K562 (cell line): ENCODE results near the gene RESP18. TPM values are rescaled to one million over a fixed set of nuclear protein-coding genes. Genes with fewer than 3 reads are reported as not detected.

Experiments used
- ATAC-seq: fragments of 200-7000 bp; cut with Tn5 transposase; 3 replicates; pipeline ENCODE4 v1.9.1; 2020; ENCODE audit warnings: moderate library complexity
- BruUV-seq: library from RNA; stranded (reverse); fragments of 400-500 nt; replicated peaks from 2 replicates; lab custom pipeline; 2021; lab: Mats Ljungman, UMichigan
- CTCF ChIA-PET: fragments of 300-600 bp; formaldehyde crosslinking; extraction: SDS; loops from one replicate; lab custom pipeline; 2021; ENCODE audit warnings: low intra/inter-chr PET ratio; lab: Yijun Ruan, JAX
- POLR2A ChIA-PET: fragments of 300-600, 350-650 bp; sonication (Branson Sonifier 250); formaldehyde crosslinking; extraction: SDS; loops from one replicate; lab custom pipeline; 2021; ENCODE audit warnings: antibody characterized with exemption, inconsistent platforms; lab: Yijun Ruan, JAX
- DNase-seq, 4 experiments: peaks; one replicate each; pipeline versions ENCODE4 v3.0.0 to v3.0.0-alpha.2; 2011 to 2018; ENCODE audit warnings: low spot score in 3 of 4, mixed read lengths in 3 of 4; ENCODE audit errors: extremely low read depth in 1 of 4
- FAIRE-seq: peaks from 2 replicates; lab custom pipeline; 2011; peaks lifted over from hg19 to GRCh38; lab: Jason Lieb, UNC
- H2AFZ ChIP-seq: 2 replicates; pipeline ENCODE4 v1.6.0; 2011; ENCODE audit warnings: low read depth, low read length, control low read depth, inconsistent platforms
- H3K27ac ChIP-seq: fragments of 200-600 bp; 3 replicates; pipeline ENCODE4 v1.8.0; 2011; ENCODE audit warnings: low read depth, mild to moderate bottlenecking, control low read depth, inconsistent platforms, low read length, moderate library complexity, mixed read lengths; ENCODE audit errors: extremely low read depth
- H3K27me3 ChIP-seq, 2 experiments: fragments of 300-600 bp in 1 of 2; 2 replicates in 1 of 2; 3 replicates in 1 of 2; pipeline versions ENCODE4 v1.6.0 to v1.8.0; 2011; ENCODE audit warnings: inconsistent platforms in 2 of 2, low read length in 2 of 2, mild to moderate bottlenecking in 1 of 2, mixed read lengths in 1 of 2, moderate library complexity in 1 of 2; ENCODE audit not compliant: control insufficient read depth in 2 of 2, insufficient read depth in 2 of 2
- H3K36me3 ChIP-seq: fragments of 300-600 bp; 3 replicates; pipeline ENCODE4 v1.8.0; 2011; ENCODE audit warnings: mild to moderate bottlenecking, low read length, inconsistent platforms; ENCODE audit not compliant: control insufficient read depth, insufficient read depth
- H3K4me1 ChIP-seq, 2 experiments: fragments of 200-600 bp in 1 of 2; replicated peaks in 1 of 2; 2 replicates in 1 of 2; 3 replicates in 1 of 2; pipeline versions ENCODE4 v1.5.1 to v1.8.0; 2011; ENCODE audit warnings: inconsistent platforms in 2 of 2, low read length in 2 of 2, mild to moderate bottlenecking in 1 of 2, mixed read lengths in 1 of 2, moderate library complexity in 1 of 2; ENCODE audit not compliant: control insufficient read depth in 2 of 2, insufficient read depth in 2 of 2
- H3K4me2 ChIP-seq: 2 replicates; pipeline ENCODE4 v1.6.1; 2011; ENCODE audit warnings: low read length, control low read depth, inconsistent platforms, mixed read lengths; ENCODE audit not compliant: insufficient read depth
- H3K4me3 ChIP-seq: fragments of 200-600 bp; sonication (generic), shearing (Covaris generic); 2 replicates; pipeline ENCODE4 v1.5.1; 2016; ENCODE audit warnings: control low read depth, inconsistent platforms
- H3K79me2 ChIP-seq: fragments of 200-600 bp; 3 replicates; pipeline ENCODE4 v1.8.0; 2011; ENCODE audit warnings: low read length, inconsistent platforms; ENCODE audit not compliant: control insufficient read depth, insufficient read depth
- H3K9ac ChIP-seq, 2 experiments: 2 replicates each; pipeline versions ENCODE4 v1.6.0 to v1.6.1; 2011; ENCODE audit warnings: low read depth in 2 of 2, low read length in 2 of 2, control low read depth in 1 of 2, inconsistent platforms in 1 of 2, mild to moderate bottlenecking in 1 of 2, mixed read lengths in 1 of 2; ENCODE audit not compliant: insufficient read depth in 1 of 2
- H3K9me1 ChIP-seq: one replicate; pipeline ENCODE4 v1.6.0; 2011; ENCODE audit warnings: inconsistent platforms, mild to moderate bottlenecking, low read length, moderate library complexity; ENCODE audit not compliant: control insufficient read depth, insufficient read depth
- H3K9me3 ChIP-seq: replicated peaks from 2 replicates; pipeline ENCODE4 v1.5.1; 2011; ENCODE audit warnings: low read depth, low read length, inconsistent platforms; ENCODE audit not compliant: control insufficient read depth, insufficient read depth
- H4K20me1 ChIP-seq: replicated peaks from 2 replicates; pipeline ENCODE4 v1.6.1; 2011; ENCODE audit warnings: low read length, inconsistent platforms, mixed read lengths; ENCODE audit not compliant: control insufficient read depth, insufficient read depth
- CTCF ChIP-seq, 3 experiments: IDR thresholded peaks in 2 of 3; conservative IDR thresholded peaks in 1 of 3; 2 replicates each; pipeline ENCODE4 v1.5.1; 2011 to 2012; ENCODE audit warnings: low read length in 3 of 3, mild to moderate bottlenecking in 3 of 3, control low read depth in 2 of 3, improper control_type of control experiment in 1 of 3, inconsistent platforms in 1 of 3, low read depth in 1 of 3, mixed read lengths in 1 of 3, moderate library complexity in 1 of 3; ENCODE audit not compliant: insufficient read depth in 2 of 3
- ETV5 ChIP-seq: sonication (generic); formaldehyde crosslinking; IDR thresholded peaks from 2 replicates; pipeline ENCODE4 v1.4.0; 2020; ENCODE audit warnings: low read depth, mild to moderate bottlenecking, missing genetic modification reagents
- FOXA3 ChIP-seq, 2 experiments: fragments of 450-650 bp in 1 of 2; sonication (generic) in 1 of 2; formaldehyde crosslinking; IDR thresholded peaks in 1 of 2; conservative IDR thresholded peaks in 1 of 2; 2 replicates each; pipeline versions ENCODE4 v1.4.0 to v1.8.0; 2020 to 2022; ENCODE audit warnings: mild to moderate bottlenecking in 2 of 2, missing genetic modification reagents in 1 of 2
- KLF6 ChIP-seq: fragments of 250-450 bp; sonication (Bioruptor Pico); IDR thresholded peaks from 2 replicates; pipeline ENCODE4 v1.4.0; 2020; ENCODE audit warnings: mild to moderate bottlenecking, moderate library complexity, borderline replicate concordance
- RBBP5 ChIP-seq: fragments of 200-600 bp; sonication (generic); IDR thresholded peaks from 2 replicates; pipeline ENCODE4 v1.6.1; 2012; ENCODE audit warnings: borderline replicate concordance, mild to moderate bottlenecking, low read length, control low read depth, inconsistent platforms; ENCODE audit not compliant: insufficient read depth, poor library complexity, severe bottlenecking
- TSC22D4 ChIP-seq: fragments of 450-650 bp; IDR thresholded peaks from 2 replicates; pipeline ENCODE4 v1.6.1; 2016; ENCODE audit warnings: missing genetic modification characterization, missing biosample characterization, control low read depth
- VEZF1 ChIP-seq: fragments of 200-800 bp; sonication (Bioruptor generic); IDR thresholded peaks from 2 replicates; pipeline ENCODE4 v1.6.1; 2017; ENCODE audit warnings: missing genetic modification characterization, missing compliant biosample characterization
- ZBTB1 ChIP-seq: sonication (generic); formaldehyde crosslinking; IDR thresholded peaks from 2 replicates; pipeline ENCODE4 v1.8.1; 2023; ENCODE audit warnings: missing genetic modification reagents, low read depth, mild to moderate bottlenecking, borderline replicate concordance
- WGBS: fragments of 100-300 bp; shearing (Covaris generic); methylation state at CpG from one replicate; pipeline ENCODE4 v1.1.6; 2016; ENCODE audit warnings: low coverage, mixed read lengths; ENCODE audit not compliant: insufficient coverage; ENCODE audit errors: missing lambda C conversion rate; 5-methylcytosine and 5-hydroxymethylcytosine counted together
- in situ Hi-C: fragments of 300-500 bp; cut with MboI; formaldehyde crosslinking; loops from 4 replicates; pipeline ENCODE4 v1.15.0; 2018; ENCODE audit warnings: inconsistent platforms, mixed read lengths
- intact Hi-C: fragments of 100-400 bp; cut with micrococcal nuclease; formaldehyde crosslinking; loops from 2 replicates; pipeline ENCODE4 v1.14.2; 2022
- polyA plus RNA-seq, 8 experiments: library from polyadenylated mRNA; depleted of rRNA in 4 of 8; stranded (reverse) in 5 of 8; unstranded in 3 of 8; fragments of >200 nt; fragmentation: Nextera tagmentation in 2 of 8; fragmentation: Illumina TruSeq in 1 of 8; extraction: Ambion mirVana in 2 of 8; extraction: Trizol in 1 of 8; gene quantifications; 2 replicates each; pipeline versions ENCODE4 v1.2.1 to v1.2.3, GENCODE V29; 2011 to 2014; ENCODE audit warnings: inconsistent platforms in 1 of 8, missing spikeins in 1 of 8
- total RNA-seq, 7 experiments: library from RNA; depleted of rRNA in 6 of 7; stranded (reverse); fragments of >200 nt in 6 of 7; fragmentation: Illumina TruSeq in 2 of 7; extraction: Trizol in 2 of 7; gene quantifications; 2 replicates each; pipeline versions ENCODE4 v1.2.1 to v1.2.3, GENCODE V29; 2011 to 2021; ENCODE audit warnings: low replicate concordance in 1 of 7
- TF ChIP-seq, protein P1 (sequence below): fragments of 450-650 bp; IDR thresholded peaks from 2 replicates; pipeline ENCODE4 v1.6.1; 2016; ENCODE audit warnings: mild to moderate bottlenecking
- TF ChIP-seq, protein P2 (sequence below): fragments of 450-650 bp; formaldehyde crosslinking; IDR thresholded peaks from 2 replicates; pipeline ENCODE4 v1.4.0; 2022; ENCODE audit warnings: missing genetic modification characterization

Gene RESP18
- total and polyA plus RNA-seq, 9 of the 15 experiments (the other 6 are each of a cell fraction or from before 2014, with no cell fraction given) = not detected

GRCh38 chr2:219362072-219362471 lies 29.5 kb upstream of the RESP18 start (continued):
- TF ChIP-seq, protein P1, sequence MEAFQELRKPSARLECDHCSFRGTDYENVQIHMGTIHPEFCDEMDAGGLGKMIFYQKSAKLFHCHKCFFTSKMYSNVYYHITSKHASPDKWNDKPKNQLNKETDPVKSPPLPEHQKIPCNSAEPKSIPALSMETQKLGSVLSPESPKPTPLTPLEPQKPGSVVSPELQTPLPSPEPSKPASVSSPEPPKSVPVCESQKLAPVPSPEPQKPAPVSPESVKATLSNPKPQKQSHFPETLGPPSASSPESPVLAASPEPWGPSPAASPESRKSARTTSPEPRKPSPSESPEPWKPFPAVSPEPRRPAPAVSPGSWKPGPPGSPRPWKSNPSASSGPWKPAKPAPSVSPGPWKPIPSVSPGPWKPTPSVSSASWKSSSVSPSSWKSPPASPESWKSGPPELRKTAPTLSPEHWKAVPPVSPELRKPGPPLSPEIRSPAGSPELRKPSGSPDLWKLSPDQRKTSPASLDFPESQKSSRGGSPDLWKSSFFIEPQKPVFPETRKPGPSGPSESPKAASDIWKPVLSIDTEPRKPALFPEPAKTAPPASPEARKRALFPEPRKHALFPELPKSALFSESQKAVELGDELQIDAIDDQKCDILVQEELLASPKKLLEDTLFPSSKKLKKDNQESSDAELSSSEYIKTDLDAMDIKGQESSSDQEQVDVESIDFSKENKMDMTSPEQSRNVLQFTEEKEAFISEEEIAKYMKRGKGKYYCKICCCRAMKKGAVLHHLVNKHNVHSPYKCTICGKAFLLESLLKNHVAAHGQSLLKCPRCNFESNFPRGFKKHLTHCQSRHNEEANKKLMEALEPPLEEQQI = no peak
- TF ChIP-seq FOXA3 (CRISPR knock-in tag; conservative IDR thresholded peaks at IDR 0.05 in 1 of 2, IDR thresholded peaks at IDR 0.05 in 1 of 2) (no peak), ETV5 (CRISPR knock-in tag) (no peak), RBBP5 (no peak)

DNA sequence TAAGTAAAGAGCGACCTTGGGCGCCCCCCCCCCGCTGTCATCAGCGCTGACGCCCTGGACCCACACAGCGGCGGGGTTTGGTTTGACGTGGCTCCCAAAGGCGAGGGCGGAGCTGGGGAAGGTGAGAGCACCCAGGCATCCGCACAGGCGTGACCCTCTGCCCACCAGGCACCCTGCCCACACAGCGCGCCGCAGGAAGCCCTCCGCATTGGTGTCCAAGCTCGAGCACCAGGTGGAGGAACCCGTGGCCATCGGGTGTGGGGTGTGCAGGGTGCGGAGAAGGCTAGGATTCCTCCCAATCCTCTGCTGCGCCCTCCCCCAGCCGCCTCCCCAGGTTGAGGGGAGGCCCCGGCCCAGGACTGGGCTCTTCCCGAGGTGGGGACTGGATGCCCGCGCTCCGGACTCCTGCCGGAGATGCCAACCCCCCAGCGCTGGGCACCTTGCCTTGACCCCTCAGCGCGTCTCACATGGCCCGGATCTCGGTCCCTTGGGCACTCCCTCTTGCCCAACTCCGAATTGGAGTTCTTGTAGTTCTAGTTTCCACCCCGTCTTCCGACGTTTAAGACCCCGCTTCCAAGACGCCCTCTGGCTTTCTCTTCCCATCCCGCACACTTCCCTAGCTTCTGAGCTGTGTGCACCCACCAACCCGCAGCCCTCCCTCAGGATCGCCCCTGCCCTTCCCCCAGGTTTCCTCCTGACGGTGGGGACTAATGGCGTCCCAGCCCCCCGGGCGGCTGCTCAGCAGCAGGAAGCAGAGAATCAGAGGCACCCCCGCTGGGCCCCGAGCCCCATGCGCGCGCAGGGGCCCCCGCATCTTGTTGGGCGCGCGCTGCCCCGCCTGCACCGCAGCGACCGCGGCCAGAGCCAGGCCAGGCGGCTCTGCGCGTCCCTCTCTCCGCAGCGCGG lies 25.9 kb upstream of the RESP18 start:
- CTCF ChIA-PET = no interaction called here
- TF ChIP-seq VEZF1 (CRISPR knock-in tag) (0 out of 2 replicates have a peak, but pooled peaks have one; percentile 19), ZBTB1 (peak; percentile 79), TSC22D4 (tag) (no peak), KLF6 (CRISPR knock-in tag) (no peak), CTCF (IDR thresholded peaks at IDR 0.05 in 2 of 3, conservative IDR thresholded peaks at IDR 0.05 in 1 of 3; ENCODE audit: insufficient read depth in 2 of 3, low read depth in 1 of 3, low read length in 3 of 3) (0 out of 6 replicates have a peak, but pooled peaks of 1 of the 3 experiments have one; percentile 8)
- TF ChIP-seq, protein P2, sequence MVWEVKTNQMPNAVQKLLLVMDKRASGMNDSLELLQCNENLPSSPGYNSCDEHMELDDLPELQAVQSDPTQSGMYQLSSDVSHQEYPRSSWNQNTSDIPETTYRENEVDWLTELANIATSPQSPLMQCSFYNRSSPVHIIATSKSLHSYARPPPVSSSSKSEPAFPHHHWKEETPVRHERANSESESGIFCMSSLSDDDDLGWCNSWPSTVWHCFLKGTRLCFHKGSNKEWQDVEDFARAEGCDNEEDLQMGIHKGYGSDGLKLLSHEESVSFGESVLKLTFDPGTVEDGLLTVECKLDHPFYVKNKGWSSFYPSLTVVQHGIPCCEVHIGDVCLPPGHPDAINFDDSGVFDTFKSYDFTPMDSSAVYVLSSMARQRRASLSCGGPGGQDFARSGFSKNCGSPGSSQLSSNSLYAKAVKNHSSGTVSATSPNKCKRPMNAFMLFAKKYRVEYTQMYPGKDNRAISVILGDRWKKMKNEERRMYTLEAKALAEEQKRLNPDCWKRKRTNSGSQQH (CRISPR knock-in tag) = no peak

More for the DNA sequence above, 25.9 kb upstream of the RESP18 start:
- H3K4me1 ChIP-seq = peaks cover 2 to 17% of the 10 kb centered on the region in 2 experiments; a peak in 4 of 5 replicates
- no peak overlapping the region for H3K4me3 ChIP-seq
- H3K27ac ChIP-seq = no peak overlapping the region
- intact Hi-C loops (no loop called here), in situ Hi-C loops (no loop called here)
- H3K4me2 ChIP-seq = peak overlapping the region; percentile 32; the same call in 1 of the 2 replicates
- no peaks in the 10 kb centered on the region for H3K9me1 ChIP-seq
- no peaks in the 10 kb centered on the region for H3K36me3 ChIP-seq
- peaks cover 6 to 10% of the 10 kb centered on the region in 2 experiments; a peak in 3 of 5 replicates for H3K27me3 ChIP-seq
- H2AFZ ChIP-seq = no peak overlapping the region; the same call in 1 of the 2 replicates
- H3K9ac ChIP-seq = peak overlapping the region in 1 of 2 experiments; percentile 74; a peak in 2 of 4 replicates
- FAIRE-seq (no peak), DNase-seq (peak; percentile 32 to 52 (median 42)), ATAC-seq (peak; percentile 84)
- no TSS peak for BruUV-seq
- no peaks in the 10 kb centered on the region for H3K79me2 ChIP-seq
- H4K20me1 ChIP-seq = no peaks in the 10 kb centered on the region
- WGBS = 7% methylated on average over 25 of the region's 66 CpGs
- POLR2A ChIA-PET = no interaction called here
- no peaks in the 10 kb centered on the region for H3K9me3 ChIP-seq
